ENCODE measurements around the gene FAM107B. TPM values are rescaled to one million over a fixed set of nuclear protein-coding genes. Genes with fewer than 3 reads are reported as not detected.
A peak's percentile ranks its signal among the peaks of the same experiment; 100 is the strongest.
"Not testable (repeated sequence)": the region's sequence is repeated elsewhere in the genome, so short reads cannot be mapped to it uniquely, and the experiment has no call there.

The FAM107B gene
- polyA plus RNA-seq, 12 donors = 17.7 to 56.0 (median 24.0) TPM; not detected in 1

GRCh38 chr10:14635043-14635710 is 139.5 kb downstream of the FAM107B start:
- no peak for DNase-seq

GRCh38 chr10:14634572-14634971 is 140.1 kb downstream of the FAM107B start:
- DNase-seq = not testable (repeated sequence)

GRCh38 chr10:14625765-14626525 is 148.8 kb downstream of the FAM107B start:
- DNase-seq = no peak

GRCh38 chr10:14625192-14625631 is 149.5 kb downstream of the FAM107B start:
- no peak for DNase-seq

- no peak for DNase-seq
Measured at GRCh38 chr10:14624600-14624999, 150.1 kb downstream of the FAM107B start.

GRCh38 chr10:14623931-14624330 is 150.8 kb downstream of the FAM107B start:
- no peak for DNase-seq

- DNase-seq = no peak
Measured at GRCh38 chr10:14621037-14621436, 153.7 kb downstream of the FAM107B start.

- DNase-seq = no peak
Measured at GRCh38 chr10:14618674-14619073, 156.0 kb downstream of the FAM107B start.

- DNase-seq = no peak
Measured at GRCh38 chr10:14617852-14618251, 156.8 kb downstream of the FAM107B start.

GRCh38 chr10:14616955-14617730 is 157.6 kb downstream of the FAM107B start:
- DNase-seq = no peak

- DNase-seq = no peak
Measured at GRCh38 chr10:14616465-14616864, 158.2 kb downstream of the FAM107B start.

- DNase-seq = no peak
Measured at GRCh38 chr10:14613588-14613920, 161.1 kb downstream of the FAM107B start.

GRCh38 chr10:14612873-14613587 is 161.7 kb downstream of the FAM107B start:
- DNase-seq = no peak

GRCh38 chr10:14611968-14612693 is 162.6 kb downstream of the FAM107B start:
- DNase-seq = no peak

GRCh38 chr10:14609178-14609577 is 165.5 kb downstream of the FAM107B start:
- DNase-seq = no peak

GRCh38 chr10:14608381-14609001 is 166.2 kb downstream of the FAM107B start:
- DNase-seq = no peak

- no peak for DNase-seq
Measured at GRCh38 chr10:14606633-14607032, 168.1 kb downstream of the FAM107B start.

- DNase-seq = no peak
Measured at GRCh38 chr10:14605231-14605925, 169.3 kb downstream of the FAM107B start.

GRCh38 chr10:14604181-14605142 is 170.2 kb downstream of the FAM107B start:
- peak; percentile 72 for DNase-seq
